Right renal pelvis (tissue), 4 donors: Measurements from ENCODE around the gene CUX1. TPM values are rescaled to one million over a fixed set of nuclear protein-coding genes. Genes with fewer than 3 reads are reported as not detected.
"Not testable (repeated sequence)": the region's sequence is repeated elsewhere in the genome, so short reads cannot be mapped to it uniquely, and the experiment has no call there.

Experiments
- DNase-seq, 4 donors: peaks; one replicate each; pipeline ENCODE4 v3.0.0-alpha.2; 2013; ENCODE audit warnings: low read depth in 4 of 4, low spot score in 3 of 4, missing footprints in 1 of 4
- polyA plus RNA-seq, 4 donors: library from polyadenylated mRNA; unstranded; fragments of 120-200 nt; gene quantifications; one replicate each; pipeline ENCODE4 v1.2.1, GENCODE V29; 2013; ENCODE audit not compliant: insufficient read length in 4 of 4

CUX1 gene
- polyA plus RNA-seq, 4 donors = 93.0 to 111 (median 107) TPM

DNA sequence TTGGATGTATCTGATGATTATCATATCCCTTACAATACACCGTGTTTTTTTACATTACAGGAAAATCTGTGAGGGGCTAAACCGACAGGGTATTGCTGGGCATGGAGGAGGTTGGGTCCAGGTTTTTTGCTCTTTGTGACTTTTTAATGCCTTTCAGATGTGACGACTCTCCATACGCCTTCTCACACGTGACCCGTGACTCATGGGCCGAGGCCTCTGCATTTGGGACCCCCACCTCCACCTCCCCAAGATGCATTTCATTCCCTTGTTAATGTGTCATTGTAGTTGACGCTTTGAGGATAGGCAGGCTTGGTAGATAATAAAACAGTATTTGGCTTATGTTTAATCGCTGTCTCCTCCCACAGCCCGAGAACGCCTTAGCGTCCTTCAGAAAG is 95.3 kb downstream of the CUX1 start:
- no peak for DNase-seq

DNA sequence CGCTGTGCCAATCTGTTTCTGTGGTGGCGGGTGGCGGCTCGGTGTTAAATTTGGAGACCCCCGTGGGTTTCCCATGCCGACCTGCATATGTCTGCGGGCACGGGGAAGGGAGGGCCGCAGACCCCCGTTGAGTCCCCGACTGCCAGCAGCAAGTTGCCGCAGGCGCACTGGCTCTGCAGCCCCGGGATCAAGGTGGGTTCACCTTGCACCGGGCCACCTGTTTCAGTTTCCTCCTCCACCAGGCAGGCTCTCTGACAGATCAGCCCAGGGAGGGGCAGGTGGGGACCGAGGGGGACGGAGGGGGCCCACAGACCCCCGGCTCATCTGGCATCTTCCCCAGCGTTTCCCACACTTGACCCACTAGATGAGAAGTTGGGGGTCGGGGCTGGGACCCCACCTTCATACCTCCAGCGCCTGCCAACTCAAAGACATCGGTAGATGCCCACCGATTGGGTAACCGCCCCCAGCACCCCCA is 95.9 kb downstream of the CUX1 start:
- no peak for DNase-seq

DNA sequence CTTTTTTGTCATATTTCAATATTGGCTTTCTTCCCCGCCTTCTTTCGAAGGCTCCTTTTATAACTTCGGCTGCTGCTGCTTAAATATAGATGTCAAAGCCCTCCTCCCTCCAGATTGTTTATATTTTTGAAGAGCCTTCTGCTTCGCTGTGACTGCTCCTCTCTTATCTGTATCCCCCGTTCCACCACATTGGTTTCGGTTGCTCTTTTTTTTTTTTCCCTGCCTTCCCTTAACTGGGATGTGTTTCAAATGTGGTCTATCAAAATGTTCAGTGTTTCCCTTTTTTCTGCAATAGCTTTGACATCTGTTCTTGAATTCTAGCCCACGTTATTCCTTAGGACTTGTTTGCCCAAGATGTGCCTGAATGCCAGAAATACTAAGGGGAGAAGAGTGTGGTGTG is 96.4 kb downstream of the CUX1 start:
- no peak for DNase-seq

DNA sequence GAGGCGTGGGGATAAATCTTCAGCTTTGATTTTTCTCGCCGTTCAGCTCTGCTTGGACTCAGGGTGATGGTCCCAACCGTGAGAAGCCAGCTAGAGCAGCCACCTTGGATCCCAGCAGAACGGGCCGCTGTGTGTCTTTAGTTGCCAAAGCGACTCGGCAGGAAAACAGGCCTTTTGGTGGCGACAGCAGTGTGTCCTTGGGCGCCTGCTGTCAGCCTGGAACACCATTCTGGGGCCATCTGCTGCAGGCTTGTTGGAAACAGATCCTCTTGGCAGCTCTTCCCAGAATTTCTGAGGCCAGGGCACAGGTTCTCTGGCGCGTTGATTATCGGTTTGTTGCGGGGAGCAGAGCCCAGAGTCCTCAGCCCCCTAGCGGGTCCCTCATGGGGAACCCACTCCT is 97.6 kb downstream of the CUX1 start:
- no peak for DNase-seq

DNA sequence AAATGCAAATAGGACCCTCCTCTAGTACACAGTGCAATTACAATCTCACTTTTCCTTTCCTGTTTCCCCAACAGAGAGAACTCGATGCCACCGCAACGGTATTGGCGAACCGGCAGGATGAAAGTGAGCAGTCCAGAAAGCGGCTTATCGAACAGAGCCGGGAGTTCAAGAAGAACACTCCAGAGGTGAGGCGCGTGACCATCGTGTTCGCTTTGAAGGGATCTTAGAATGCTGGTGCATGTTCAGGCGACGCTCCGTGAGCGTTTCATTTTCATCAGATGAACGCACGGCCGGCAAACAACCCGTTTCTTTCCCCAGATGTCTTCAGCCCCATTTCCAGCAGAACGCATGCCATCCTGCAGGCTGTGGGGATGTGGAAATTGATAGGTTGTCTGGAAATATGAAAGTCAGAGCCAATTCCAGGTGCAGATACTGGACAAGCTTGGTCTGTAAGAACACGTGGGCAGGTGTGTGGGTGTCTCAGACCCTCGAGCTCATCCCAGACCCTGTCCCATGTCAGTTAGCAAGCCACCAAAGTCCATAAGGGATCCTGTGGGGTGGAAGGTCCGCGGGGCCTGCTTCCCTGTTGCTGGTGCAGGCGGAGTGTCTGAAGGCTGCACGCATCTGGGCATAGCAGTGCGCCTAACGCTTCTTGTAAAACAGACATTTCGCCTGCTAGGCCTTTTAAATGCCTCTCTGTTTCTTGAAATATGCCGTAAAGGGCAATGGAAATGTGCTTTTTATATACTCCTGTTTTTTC is 98.8 kb downstream of the CUX1 start:
- no peak for DNase-seq

DNA sequence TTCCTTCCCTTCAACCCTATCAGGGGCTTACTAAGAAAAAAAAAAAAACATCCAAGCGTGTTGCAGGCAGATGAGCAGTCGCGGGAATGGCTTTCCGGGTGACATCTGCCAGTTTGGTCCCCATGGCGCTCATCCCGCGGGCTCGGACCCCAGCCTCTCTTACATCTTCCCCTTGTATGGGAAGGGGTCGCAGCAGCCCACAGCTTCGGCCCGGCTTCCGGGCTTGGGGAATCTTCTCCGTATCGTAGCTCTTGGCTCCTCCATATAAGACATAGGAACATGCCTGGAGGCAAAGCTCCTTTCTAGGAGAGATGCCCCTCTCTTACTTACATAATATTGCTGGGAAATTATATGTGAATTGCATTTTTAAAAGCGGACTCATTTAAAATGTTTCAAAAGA is 99.5 kb downstream of the CUX1 start:
- DNase-seq = no peak

DNA sequence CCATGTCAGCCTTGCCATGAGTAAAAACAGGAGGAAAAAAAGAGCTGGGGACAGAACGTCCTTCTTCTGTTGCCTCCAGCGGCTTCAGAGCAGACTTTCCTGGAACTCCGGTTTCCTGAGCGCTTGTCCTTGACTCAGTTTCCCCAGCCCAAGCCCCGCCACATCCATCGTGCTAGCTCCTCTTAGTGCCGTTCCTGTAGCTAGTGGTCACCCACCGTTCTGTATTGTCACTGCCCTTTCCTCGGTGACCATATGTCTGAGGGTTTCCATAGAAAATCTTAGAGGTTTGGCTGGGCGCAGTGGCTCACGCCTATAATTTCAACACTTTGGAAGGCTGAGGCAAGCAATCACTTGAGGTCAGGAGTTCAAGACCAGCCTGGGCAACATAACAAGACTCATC is 100.1 kb downstream of the CUX1 start:
- no peak for DNase-seq

DNA sequence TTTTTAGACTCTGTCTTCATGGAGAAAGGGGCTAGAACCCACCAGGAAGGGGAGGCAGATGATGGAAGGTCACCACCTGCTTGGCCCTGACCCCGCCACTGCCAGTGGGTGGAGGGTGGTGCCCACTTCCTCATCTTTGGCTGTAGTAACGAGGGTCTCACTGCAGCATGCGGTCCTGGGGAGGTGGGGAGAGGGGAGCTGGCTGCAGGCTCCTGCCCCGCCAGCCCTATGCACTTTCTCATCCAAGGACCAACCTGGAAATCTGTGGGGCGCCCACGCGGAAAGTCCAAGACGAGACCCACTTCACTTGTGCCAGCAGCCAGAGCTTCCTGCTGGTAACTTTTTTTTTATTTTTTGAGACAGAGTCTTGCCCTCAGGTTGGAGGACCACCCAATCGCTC is 101.0 kb downstream of the CUX1 start:
- DNase-seq = no peak

DNA sequence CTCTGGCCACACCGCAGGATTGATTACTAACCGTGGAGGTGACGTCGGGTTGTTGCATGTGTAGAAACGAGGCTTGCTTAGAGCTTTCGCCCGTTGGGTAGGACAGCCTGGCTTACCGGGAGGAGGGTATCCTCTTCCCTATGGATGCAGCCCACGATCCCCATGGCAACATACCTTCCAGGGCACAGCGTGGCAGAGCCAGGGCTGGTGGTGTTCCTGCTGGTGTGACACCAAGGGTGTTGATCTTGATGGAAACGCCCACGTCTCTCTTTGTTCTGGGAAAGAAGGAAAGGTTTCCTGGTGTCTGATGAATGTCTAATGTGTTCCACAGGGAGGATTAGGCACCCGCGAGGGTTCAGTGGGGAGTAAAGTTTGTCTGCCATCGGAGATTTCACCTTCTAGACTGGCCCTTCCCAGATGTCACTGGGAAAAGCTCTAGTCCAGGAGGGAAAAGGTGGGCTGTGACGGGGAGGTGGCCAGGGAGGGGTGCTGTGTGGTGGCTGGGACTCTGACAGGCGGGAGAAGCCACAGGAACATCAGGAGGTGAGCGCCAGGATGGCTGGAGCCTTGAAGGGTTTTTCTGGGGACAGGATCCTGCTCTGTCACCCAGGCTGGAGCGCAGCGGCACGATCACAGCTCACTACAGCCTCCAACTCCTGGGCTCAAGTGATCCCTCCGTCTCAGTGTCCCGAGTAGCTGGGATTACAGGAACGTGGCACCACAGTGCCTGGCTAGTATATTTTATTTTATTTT is 102.1 kb downstream of the CUX1 start:
- no peak for DNase-seq

DNA sequence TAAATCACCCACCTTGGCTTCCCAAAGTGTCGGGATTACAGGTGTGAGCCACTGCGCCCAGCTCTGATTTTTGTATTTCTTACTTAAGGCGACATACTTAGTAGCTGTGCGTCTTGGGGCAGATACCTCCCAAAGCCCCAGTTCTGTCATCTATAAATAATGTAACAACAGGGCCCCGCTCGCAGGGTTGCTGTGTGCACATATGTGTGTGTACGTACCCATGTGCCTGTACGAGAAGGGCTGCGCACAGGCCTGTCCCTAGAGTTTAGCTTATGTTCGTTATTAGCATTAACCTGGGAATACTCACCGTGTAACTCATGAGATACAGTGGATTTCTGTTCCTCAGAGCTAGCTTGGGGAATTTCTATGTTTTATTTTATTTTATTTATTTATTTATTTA is 103.6 kb downstream of the CUX1 start:
- no peak for DNase-seq

DNA sequence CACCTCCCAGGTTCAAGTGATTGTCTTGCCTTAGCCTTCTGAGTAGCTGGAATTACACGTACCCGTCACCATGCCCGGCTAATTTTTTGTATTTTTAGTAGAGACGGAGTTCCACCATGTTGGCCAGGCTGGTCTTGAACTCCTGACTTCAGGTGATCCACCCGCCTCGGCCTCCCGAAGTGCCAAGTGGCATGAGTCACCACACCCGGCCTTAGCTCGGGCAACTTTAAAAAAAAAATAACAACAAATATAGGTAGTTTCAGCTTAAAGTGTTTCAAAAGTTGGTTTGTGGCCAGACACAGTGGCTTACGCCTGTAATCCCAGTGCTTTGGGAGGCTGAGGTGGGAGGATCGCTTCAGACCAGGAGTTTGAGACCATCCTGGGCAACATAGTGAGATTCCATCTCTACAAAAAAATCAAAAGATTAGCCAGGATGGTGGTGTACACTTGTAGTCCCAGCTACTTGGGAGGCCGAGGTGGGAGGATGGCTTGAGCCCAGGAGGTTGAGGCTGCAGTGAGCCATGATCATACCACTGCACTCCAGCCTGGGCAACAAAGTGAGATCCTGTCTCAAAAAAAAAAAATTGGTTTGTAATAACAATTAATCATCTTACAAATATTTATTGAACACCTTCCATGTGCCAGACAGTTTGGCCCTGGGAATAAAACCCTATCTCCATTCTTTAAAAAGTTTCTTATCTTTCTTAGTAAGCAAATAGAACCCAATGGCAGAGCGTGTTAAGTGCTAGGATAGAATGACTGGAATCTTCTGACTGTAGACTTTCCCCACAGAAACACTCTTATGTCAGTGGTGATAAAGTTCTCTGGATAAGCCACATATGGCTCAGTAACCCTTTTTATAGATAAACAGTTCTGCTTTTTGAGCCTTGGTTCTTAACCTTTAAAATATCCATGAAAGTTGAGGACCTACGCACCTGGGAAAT is 104.4 kb downstream of the CUX1 start:
- DNase-seq = not testable (repeated sequence)

DNA sequence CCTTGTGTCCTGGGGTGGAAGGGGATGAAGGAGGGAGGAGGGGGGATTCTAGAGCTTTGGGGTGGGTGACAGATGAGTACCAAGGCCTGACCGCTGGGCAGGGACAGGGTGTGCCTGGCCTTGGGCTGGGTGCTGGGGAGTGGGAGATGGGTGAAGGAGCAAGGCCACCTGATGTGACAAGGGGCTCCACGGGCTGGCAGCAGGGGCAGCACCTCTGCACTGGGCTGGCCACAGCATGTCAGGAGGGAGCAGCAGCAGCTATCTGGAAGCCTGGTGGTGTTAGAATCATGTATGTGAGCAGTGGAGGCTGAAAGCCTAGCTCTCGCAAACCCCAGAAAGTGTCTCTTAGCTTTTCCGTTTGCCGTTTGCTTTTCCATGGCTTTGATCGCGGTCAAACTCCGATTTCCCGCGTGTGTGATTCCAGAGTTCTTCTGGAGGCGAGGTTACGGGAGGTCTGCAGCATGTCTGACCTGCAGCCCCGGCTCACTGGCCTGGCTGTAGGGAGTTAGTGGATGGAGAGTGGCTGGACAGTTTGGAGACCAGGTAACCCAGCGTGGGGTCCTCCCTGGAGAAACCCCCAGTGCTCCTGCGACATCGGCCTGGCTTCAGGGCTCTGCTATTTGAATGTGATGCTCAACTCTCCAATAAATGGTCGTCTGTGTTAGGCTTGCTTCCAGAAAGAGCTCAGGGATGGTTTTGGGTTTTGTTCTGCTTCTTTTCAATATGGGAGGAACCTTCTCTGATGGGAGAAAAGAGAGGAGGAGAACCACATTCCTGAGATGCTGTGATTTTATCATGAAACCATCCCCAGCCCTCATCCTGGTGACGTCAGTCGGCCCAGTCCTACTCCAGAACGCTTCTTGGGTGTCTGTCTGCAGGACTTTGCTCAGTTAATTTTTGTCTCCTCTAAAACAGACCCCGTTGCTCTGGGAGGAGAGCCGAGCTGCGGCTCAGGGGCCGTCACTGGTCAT is 105.5 kb downstream of the CUX1 start:
- no peak for DNase-seq

DNA sequence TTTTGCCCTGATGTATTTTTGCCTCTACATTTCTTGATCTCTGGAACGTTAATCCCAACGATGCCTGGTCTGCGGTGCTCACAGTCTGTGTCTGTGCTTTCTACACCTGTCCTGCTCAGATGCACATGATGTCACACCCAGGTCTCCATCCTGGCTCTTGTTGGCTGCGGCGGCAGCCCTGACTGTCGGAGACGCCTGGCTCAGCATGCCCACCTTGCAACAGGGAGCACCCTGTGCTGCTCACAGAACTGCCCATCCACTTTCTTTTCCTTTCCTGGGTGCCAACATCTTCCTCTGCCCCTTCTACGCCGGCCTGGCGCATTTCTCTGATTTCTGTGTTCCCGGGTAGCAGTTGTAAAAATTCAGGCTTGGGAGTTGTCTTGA is 106.2 kb downstream of the CUX1 start:
- DNase-seq = no peak

DNA sequence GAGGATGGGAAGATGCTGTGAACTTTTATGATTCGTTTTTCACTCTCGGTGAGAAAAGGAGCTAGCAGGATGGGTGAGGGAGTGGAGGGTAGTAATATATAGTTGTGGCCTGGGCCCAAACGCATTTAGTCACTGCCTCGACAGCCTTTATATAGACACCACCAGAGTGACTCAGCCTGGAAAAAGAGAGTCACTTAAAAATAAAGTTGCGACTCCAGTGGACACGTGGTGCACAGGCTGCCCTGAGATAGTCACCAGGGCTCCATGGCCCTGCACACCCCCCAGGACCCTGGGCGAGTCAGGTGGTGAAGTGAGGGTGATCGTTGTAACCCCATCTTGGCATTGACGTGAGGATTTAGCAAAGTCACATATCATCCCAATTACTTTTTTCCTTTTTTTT is 106.7 kb downstream of the CUX1 start:
- DNase-seq = no peak

DNA sequence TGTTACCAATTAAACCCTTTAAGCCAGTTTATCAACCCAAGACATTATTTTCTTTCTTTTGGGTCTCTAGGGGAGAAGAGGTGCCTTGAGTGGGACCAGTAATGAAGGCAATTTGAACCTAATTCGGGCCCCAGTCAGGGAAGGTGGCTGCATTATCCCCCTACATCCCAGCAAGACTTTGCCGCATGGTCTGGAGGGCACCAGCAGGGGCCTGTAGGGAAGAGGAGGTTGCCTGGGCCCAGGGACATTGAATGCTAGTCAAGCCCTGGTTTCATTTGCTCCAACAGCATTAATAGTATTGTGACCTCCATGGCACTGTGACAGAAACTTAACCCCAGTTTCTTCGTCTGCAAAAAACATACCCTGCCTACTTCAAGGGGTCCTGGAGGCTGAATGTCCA is 108.8 kb downstream of the CUX1 start:
- no peak for DNase-seq

DNA sequence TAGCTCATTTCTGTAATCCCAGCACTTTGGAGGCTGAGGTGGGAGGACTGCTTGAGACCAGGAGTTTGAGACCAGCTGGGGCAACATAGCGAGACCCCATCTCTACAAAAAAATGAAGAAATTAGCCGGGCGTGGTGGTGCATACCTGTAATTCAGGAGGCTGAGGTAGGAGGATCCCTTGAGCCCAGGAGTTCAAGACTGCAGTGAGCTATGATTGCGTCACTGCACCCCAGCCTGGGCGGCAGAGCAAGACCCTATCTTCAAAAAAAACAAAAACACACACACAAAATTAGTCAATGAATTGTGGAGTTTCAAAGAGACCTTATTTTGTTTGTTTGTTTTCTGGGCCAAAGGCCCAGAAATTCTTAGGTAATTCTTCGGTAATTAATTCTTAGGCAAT is 110.0 kb downstream of the CUX1 start:
- DNase-seq = no peak

DNA sequence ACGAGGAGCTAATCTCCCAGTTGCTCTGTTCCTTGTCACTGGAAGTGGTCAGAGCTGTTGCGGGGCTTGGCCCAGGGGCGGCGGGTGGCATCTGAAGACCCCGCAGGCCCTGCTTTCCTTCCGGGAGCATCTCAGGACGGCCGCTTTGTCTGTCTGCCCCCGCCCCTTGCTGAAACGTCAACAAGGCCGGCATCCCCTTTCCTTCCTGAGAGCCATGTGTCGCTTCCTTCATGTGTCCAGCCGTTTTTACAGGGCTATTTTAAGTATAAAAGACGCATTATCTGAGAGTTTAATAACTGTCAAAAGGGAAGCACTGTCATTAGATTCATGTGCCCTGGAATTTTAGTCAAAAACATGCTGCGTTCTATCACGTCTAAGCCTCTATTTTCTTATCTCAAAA is 110.4 kb downstream of the CUX1 start:
- no peak for DNase-seq

DNA sequence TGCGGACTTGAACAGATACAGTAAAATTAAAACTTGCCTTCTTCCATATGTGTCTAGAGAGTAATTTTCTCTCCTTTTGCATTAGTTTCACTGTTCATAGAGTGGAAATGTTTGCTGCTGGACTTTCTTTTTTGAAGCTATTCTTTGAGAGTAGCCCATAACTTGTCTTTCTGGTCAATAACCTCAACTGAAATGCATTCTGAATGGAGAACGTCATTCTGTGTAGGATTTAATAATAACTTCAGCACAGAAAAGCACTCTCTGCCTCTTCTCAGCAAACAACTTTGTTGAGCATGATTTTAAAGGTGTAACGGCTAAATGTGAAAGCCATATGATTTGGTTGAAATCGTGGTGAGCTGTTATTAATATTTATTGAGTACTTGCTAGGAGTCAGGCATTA is 111.8 kb downstream of the CUX1 start:
- no peak for DNase-seq

DNA sequence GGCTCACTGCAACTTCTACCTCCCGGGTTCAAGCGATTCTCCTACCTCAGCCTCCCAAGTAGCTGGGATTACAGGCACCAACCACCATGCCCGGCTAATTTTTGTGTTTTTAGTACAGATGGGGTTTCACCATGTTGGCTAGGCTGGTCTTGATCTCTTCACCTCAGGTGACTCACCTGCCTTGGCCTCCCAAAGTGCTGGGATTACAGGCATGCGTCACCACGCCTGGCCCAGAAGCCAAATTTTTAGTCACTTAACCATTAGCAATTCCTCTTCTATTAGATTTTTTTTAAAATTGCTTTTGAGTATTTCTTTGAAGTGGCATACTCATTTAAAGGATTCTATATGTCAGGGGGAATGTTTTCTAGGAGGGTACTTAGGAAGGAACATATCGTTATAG is 112.5 kb downstream of the CUX1 start:
- not testable (repeated sequence) for DNase-seq

DNA sequence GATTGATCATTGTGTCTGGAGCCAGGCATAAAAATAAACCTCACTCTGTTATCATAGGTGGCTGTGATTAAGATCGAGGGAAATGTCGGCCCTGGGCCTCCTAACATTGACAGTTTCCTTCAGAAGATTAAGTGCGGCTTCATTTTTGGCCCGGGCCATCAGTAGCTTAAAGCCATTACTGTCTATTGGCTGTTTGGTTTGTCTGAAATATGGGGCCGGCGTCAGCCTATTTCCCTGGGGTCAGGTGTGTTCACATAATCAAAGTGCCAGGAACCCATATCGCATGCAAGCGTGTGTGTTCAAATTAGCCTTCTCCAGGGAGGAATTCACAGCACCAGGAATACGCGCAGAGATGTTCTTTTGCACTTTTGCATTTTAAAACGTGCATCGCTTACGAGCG is 114.7 kb downstream of the CUX1 start:
- DNase-seq = no peak
